Cardiac muscle cell (in vitro differentiated cells and primary cell): Measurements from ENCODE around the gene MTUS2. TPM values are rescaled to one million over a fixed set of nuclear protein-coding genes. Genes with fewer than 3 reads are reported as not detected.

ENCODE experiments used
- DNase-seq, 2 donors: peaks; one replicate each; pipeline versions ENCODE4 v3.0.0 to v3.0.0-alpha.2; 2010 to 2017; ENCODE audit warnings: low read depth in 1 of 2, low spot score in 1 of 2
- H3K27ac ChIP-seq: fragments of 200-600 bp; sonication (generic); 2 replicates; pipeline ENCODE4 v1.5.1; 2016
- H3K27me3 ChIP-seq: fragments of 200-600 bp; sonication (generic); 2 replicates; pipeline ENCODE4 v1.6.0; 2016; ENCODE audit warnings: control low read depth
- H3K36me3 ChIP-seq: fragments of 200-600 bp; sonication (generic); 2 replicates; pipeline ENCODE4 v1.5.1; 2016; ENCODE audit warnings: control low read depth
- H3K4me1 ChIP-seq: fragments of 200-600 bp; sonication (generic); 2 replicates; pipeline ENCODE4 v1.8.1; 2017; ENCODE audit warnings: low read depth, mild to moderate bottlenecking, mixed run types
- H3K4me3 ChIP-seq: fragments of 200-600 bp; sonication (generic); 2 replicates; pipeline ENCODE4 v1.5.1; 2016; ENCODE audit warnings: mild to moderate bottlenecking
- H3K9me3 ChIP-seq: fragments of 200-600 bp; sonication (generic); 2 replicates; pipeline ENCODE4 v1.5.1; 2017; ENCODE audit warnings: low read depth, mild to moderate bottlenecking, control low read depth
- CTCF ChIP-seq: IDR thresholded peaks from 2 replicates; pipeline ENCODE4 v1.5.1; 2012; ENCODE audit warnings: low read depth, mild to moderate bottlenecking, low read length
- polyA plus RNA-seq: library from polyadenylated mRNA; unstranded; fragments of >200 nt; fragmentation: Nextera tagmentation; extraction: Ambion mirVana; gene quantifications from 2 replicates; pipeline ENCODE4 v1.2.1, GENCODE V29; 2016
- total RNA-seq: library from RNA; depleted of rRNA; stranded (reverse); fragments of >200 nt; gene quantifications from 2 replicates; pipeline ENCODE4 v1.2.3, GENCODE V29; 2016

The MTUS2 gene
- total and polyA plus RNA-seq, 2 experiments from 2014 or later: 31.6 to 96.9 TPM

- no peaks in the 10 kb centered on the region for H3K9me3 ChIP-seq
- H3K27me3 ChIP-seq: no peaks in the 10 kb centered on the region
- peaks cover 24% of the 10 kb centered on the region for H3K4me1 ChIP-seq
- H3K36me3 ChIP-seq: peaks cover 3% of the 10 kb centered on the region
- H3K4me3 ChIP-seq: no peak overlapping the region
- TF ChIP-seq CTCF: no peak
- H3K27ac ChIP-seq: no peak overlapping the region
- no peak for DNase-seq
Observed at GRCh38 chr13:29545988-29546387, 725.8 kb downstream of the MTUS2 start.

DNA sequence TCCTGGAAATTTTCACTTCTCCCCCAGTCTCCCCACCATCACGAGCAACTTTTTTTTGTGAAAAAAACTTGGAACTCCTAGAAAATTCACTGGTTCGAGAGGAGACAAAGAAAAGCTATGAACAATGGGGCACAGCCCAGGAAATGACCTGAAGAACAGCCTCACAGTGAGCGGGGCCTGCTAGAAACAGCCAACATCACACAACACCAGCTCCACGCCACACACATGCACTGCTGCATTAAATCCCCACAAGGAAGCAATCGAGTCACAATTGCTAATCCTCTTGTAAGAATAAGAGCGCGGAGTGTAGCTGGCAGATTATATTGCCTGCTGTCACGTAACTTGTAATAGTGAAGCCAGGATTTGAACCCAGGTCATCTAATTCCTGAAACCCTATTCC lies 726.5 kb downstream of the MTUS2 start:
- Histone ChIP-seq H3K4me3 (no peak overlapping the region), H3K36me3 (peaks cover 3% of the 10 kb centered on the region), H3K27me3 (no peaks in the 10 kb centered on the region), H3K4me1 (peaks cover 24% of the 10 kb centered on the region), H3K9me3 (no peaks in the 10 kb centered on the region), H3K27ac (no peak overlapping the region)
- DNase-seq: no peak
- no peak for TF ChIP-seq CTCF

DNA sequence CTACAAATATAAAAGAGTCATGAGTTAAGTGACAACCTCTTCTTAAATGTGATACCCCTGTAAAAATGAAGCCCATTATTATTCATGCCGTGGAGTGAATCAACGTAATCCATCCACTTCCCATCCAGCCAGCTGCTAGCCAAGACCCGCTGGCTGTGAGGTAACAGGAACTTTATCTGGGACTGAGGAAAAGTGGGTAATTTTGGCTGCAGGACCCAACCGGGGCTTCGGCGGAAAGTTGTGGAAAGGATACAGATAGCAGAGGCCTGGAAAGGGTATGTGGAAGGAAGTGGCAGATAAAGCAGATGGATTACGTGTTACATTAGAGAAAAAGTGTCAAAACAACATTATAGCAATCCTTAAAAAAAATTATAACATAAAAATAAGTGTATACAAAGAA lies 727.0 kb downstream of the MTUS2 start:
- peak in 1 of 2 donors; percentile 83 for DNase-seq
- Histone ChIP-seq H3K27me3 (no peaks in the 10 kb centered on the region), H3K4me3 (no peak overlapping the region), H3K27ac (peak overlapping the region; percentile 47), H3K36me3 (peaks cover 3% of the 10 kb centered on the region), H3K9me3 (no peaks in the 10 kb centered on the region), H3K4me1 (peaks cover 24% of the 10 kb centered on the region)
- TF ChIP-seq CTCF: no peak

- H3K27me3 ChIP-seq: no peaks in the 10 kb centered on the region
- no peak overlapping the region for H3K4me3 ChIP-seq
- peaks cover 3% of the 10 kb centered on the region for H3K36me3 ChIP-seq
- peaks cover 24% of the 10 kb centered on the region for H3K4me1 ChIP-seq
- H3K9me3 ChIP-seq: no peaks in the 10 kb centered on the region
- H3K27ac ChIP-seq: peak overlapping the region; percentile 53
- TF ChIP-seq CTCF: no peak
- peak; percentile 26 to 30 for DNase-seq
Observed at GRCh38 chr13:29548722-29549121, 728.6 kb downstream of the MTUS2 start.

DNA sequence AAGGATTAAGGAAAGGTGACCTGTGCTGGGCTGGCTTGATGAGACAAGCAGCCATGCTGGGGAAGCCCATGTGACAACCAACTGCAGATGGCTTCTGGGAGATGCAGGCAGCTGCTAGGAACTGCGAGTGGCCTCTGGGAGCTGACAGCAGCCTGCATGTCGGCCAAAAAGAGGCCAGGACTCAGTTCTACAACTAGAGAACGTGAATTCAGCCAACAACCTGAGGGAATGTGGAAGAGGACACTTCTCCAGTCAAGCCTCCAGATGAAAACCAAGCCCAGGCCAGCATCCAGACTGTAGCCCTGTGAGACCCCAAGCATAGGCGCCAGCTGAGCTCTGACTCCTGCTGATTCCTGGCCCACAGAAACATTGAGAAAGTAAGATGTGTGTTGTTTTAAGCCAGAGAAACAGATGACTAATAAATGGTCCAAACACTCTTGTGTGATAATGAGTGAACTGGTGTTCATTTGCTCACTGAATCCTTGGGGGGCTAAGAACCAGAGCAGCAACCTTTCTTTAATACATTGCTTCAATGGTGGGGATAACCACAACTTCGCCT lies 730.4 kb downstream of the MTUS2 start:
- Histone ChIP-seq H3K36me3 (peaks cover 3% of the 10 kb centered on the region), H3K9me3 (no peaks in the 10 kb centered on the region), H3K27me3 (no peaks in the 10 kb centered on the region), H3K27ac (no peak overlapping the region), H3K4me3 (no peak overlapping the region), H3K4me1 (peaks cover 24% of the 10 kb centered on the region)
- DNase-seq: no peak
- TF ChIP-seq CTCF: no peak

DNA sequence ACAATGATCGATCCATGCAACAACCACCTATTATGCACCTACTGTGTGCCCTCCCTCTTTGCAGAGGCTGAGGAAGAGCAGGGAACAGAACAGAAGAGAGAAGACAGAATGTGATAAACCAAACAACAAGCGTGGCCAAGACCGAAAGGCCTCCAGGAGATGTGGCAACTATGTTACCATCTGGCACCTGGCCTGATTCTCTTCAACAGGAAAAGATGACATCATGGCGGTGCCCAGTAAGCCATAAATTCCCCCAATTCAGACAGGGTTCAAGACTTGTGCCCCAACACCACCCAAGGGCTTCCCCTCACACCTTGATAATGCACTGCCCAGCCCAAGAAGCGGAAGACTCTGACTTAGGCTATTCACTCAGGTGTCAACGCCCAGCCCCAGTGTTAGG lies 731.1 kb downstream of the MTUS2 start:
- Histone ChIP-seq H3K36me3 (peaks cover 3% of the 10 kb centered on the region), H3K27ac (no peak overlapping the region), H3K27me3 (no peaks in the 10 kb centered on the region), H3K9me3 (no peaks in the 10 kb centered on the region), H3K4me3 (no peak overlapping the region), H3K4me1 (peaks cover 24% of the 10 kb centered on the region)
- TF ChIP-seq CTCF: no peak
- no peak for DNase-seq
